H1 (cell line): ENCODE results near the gene REC8. TPM values are rescaled to one million over a fixed set of nuclear protein-coding genes. Genes with fewer than 3 reads are reported as not detected.

ENCODE experiments used
- ASH2L ChIP-seq: fragments of 200-600, 300-600 bp; sonication (generic); IDR thresholded peaks from one replicate; pipeline ENCODE4 v1.7.1; 2017; ENCODE audit warnings: low read length
- BACH1 ChIP-seq: IDR thresholded peaks from 2 replicates; pipeline ENCODE4 v1.6.1; 2012; ENCODE audit warnings: low read length, improper control_type of control experiment
- BCL11A ChIP-seq, 2 experiments: IDR thresholded peaks; one replicate each; pipeline ENCODE4 v1.6.1; 2011; ENCODE audit warnings: low read depth in 2 of 2, low read length in 2 of 2, mild to moderate bottlenecking in 2 of 2
- CEBPB ChIP-seq: IDR thresholded peaks from 2 replicates; pipeline ENCODE4 v1.6.1; 2012; ENCODE audit warnings: low read depth, low read length
- CHD1 ChIP-seq: IDR thresholded peaks from 2 replicates; pipeline ENCODE4 v1.6.1; 2012; ENCODE audit warnings: low read depth, low read length, improper control_type of control experiment
- CHD2 ChIP-seq: IDR thresholded peaks from 2 replicates; pipeline ENCODE4 v1.6.1; 2012; ENCODE audit warnings: low read length, improper control_type of control experiment
- EP300 ChIP-seq, 2 experiments: IDR thresholded peaks; 1 replicate in 1 of 2; 2 replicates in 1 of 2; pipeline ENCODE4 v1.6.1; 2011 to 2012; ENCODE audit warnings: low read depth in 2 of 2, low read length in 2 of 2, mild to moderate bottlenecking in 2 of 2, borderline replicate concordance in 1 of 2, inconsistent platforms in 1 of 2, moderate library complexity in 1 of 2
- GABPA ChIP-seq: IDR thresholded peaks from 2 replicates; pipeline ENCODE4 v1.6.1; 2011; ENCODE audit warnings: mild to moderate bottlenecking, low read length, moderate library complexity, borderline replicate concordance; ENCODE audit not compliant: insufficient read depth
- JUN ChIP-seq: IDR thresholded peaks from 2 replicates; pipeline ENCODE4 v1.6.1; 2011; ENCODE audit warnings: low read depth, mild to moderate bottlenecking, improper control_type of control experiment, low read length
- KDM4A ChIP-seq: IDR thresholded peaks from one replicate; pipeline ENCODE4 v1.7.1; 2012; ENCODE audit warnings: low read depth, mild to moderate bottlenecking, moderate library complexity, low read length, inconsistent platforms; ENCODE audit not compliant: severe bottlenecking
- NRF1 ChIP-seq: IDR thresholded peaks from 2 replicates; pipeline ENCODE4 v1.6.1; 2011; ENCODE audit warnings: mild to moderate bottlenecking, low read depth, low read length, improper control_type of control experiment
- PHF8 ChIP-seq: fragments of 200-600 bp; sonication (generic); conservative IDR thresholded peaks from 2 replicates; pipeline ENCODE4 v1.7.1; 2012; ENCODE audit warnings: low read depth, mild to moderate bottlenecking, inconsistent platforms, low read length, moderate library complexity
- RNF2 ChIP-seq: fragments of 200-900, 300-1000 bp; sonication (generic); IDR thresholded peaks from 2 replicates; pipeline ENCODE4 v1.7.1; 2016; ENCODE audit warnings: borderline replicate concordance, low read depth, mild to moderate bottlenecking, antibody characterized with exemption, low read length; ENCODE audit not compliant: poor library complexity, severe bottlenecking; ENCODE audit errors: missing control alignments
- RXRA ChIP-seq: IDR thresholded peaks from 2 replicates; pipeline ENCODE4 v1.6.1; 2011; ENCODE audit warnings: low read depth, mild to moderate bottlenecking, low read length, moderate library complexity; ENCODE audit not compliant: insufficient read depth
- SIN3A ChIP-seq, 2 experiments: IDR thresholded peaks in 1 of 2; conservative IDR thresholded peaks in 1 of 2; 2 replicates each; pipeline ENCODE4 v1.6.1; 2011 to 2012; ENCODE audit warnings: low read length in 2 of 2, improper control_type of control experiment in 1 of 2, low read depth in 1 of 2, mild to moderate bottlenecking in 1 of 2
- SIX5 ChIP-seq: IDR thresholded peaks from 2 replicates; pipeline ENCODE4 v1.6.1; 2011; ENCODE audit warnings: mild to moderate bottlenecking, low read depth, low read length
- SP1 ChIP-seq: IDR thresholded peaks from 2 replicates; pipeline ENCODE4 v1.6.1; 2011; ENCODE audit warnings: low read depth, low read length
- SP4 ChIP-seq: IDR thresholded peaks from 2 replicates; pipeline ENCODE4 v1.6.1; 2012; ENCODE audit warnings: low read length, inconsistent platforms
- SRF ChIP-seq: IDR thresholded peaks from 2 replicates; pipeline ENCODE4 v1.6.1; 2011; ENCODE audit warnings: mild to moderate bottlenecking, low read depth, low read length, moderate library complexity
- TAF7 ChIP-seq: optimal IDR thresholded peaks from 2 replicates; pipeline ENCODE3; 2011; ENCODE audit warnings: low read depth, mild to moderate bottlenecking, inconsistent platforms, low read length, moderate library complexity, borderline replicate concordance
- polyA plus RNA-seq, 7 experiments: library from polyadenylated mRNA; depleted of rRNA in 3 of 7; stranded (reverse) in 5 of 7; unstranded in 2 of 7; fragments of >200 nt in 5 of 7; fragments of 200-250 nt in 2 of 7; gene quantifications; 1 replicate in 5 of 7; 2 replicates in 1 of 7; 4 replicates in 1 of 7; pipeline versions ENCODE4 v1.2.1 to v1.2.3, GENCODE V29; 2011 to 2013; ENCODE audit warnings: missing spikeins in 2 of 7, mixed read lengths in 2 of 7
- total RNA-seq: library from RNA; stranded (reverse); fragmentation: NEBNext Ultra II Directional; extraction: Animal tissue kit (Norgen Biotek cat#: 25700); gene quantifications from 2 replicates; pipeline ENCODE4 v1.2.1, GENCODE V29; 2021

REC8 gene
- total and polyA plus RNA-seq, 2 of the 8 experiments (the other 6 are each of a cell fraction or from before 2014, with no cell fraction given): 9.8 to 28.5 TPM

- no peak for TF ChIP-seq SIX5
- TF ChIP-seq PHF8: peak; percentile 99
- TF ChIP-seq CEBPB: peak; percentile 63; the same call in 1 of the 2 replicates
- peak; percentile 77 for TF ChIP-seq ASH2L
- 0 out of 2 replicates have a peak, but pooled peaks have one; percentile 44 for TF ChIP-seq SP4
- TF ChIP-seq JUN: no peak
- no peak for TF ChIP-seq CHD1
- TF ChIP-seq TAF7: peak; percentile 86
- TF ChIP-seq RNF2: no peak
- TF ChIP-seq BACH1: no peak
- 0 out of 2 replicates have a peak, but pooled peaks have one; percentile 63 for TF ChIP-seq SP1
- TF ChIP-seq BCL11A (IDR thresholded peaks at IDR 0.05; ENCODE audit: low read depth in 2 of 2, low read length in 2 of 2): no peak
- TF ChIP-seq CHD2: peak; percentile 88
- no peak for TF ChIP-seq RXRA
- no peak for TF ChIP-seq GABPA
- TF ChIP-seq KDM4A: peak; percentile 89
- TF ChIP-seq SIN3A (conservative IDR thresholded peaks at IDR 0.05 in 1 of 2, IDR thresholded peaks at IDR 0.05 in 1 of 2; ENCODE audit: low read depth in 1 of 2, low read length in 2 of 2): peak in 1 of 2 experiments; percentile 75; a peak in 1 of 4 replicates
- TF ChIP-seq NRF1: no peak
- no peak for TF ChIP-seq EP300 (IDR thresholded peaks at IDR 0.05; ENCODE audit: borderline replicate concordance in 1 of 2, low read depth in 2 of 2, low read length in 2 of 2)
- TF ChIP-seq SRF: peak; percentile 63
Observed at GRCh38 chr14:24212924-24213865, 41.3 kb downstream of the REC8 start, which contains the start of gene CHMP4A (continued).
